Kidney capillary endothelial cell (primary cell): ENCODE results near the gene KRTAP2-1.
A peak's percentile ranks its signal among the peaks of the same experiment; 100 is the strongest.
"Not testable (repeated sequence)": the region's sequence is repeated elsewhere in the genome, so short reads cannot be mapped to it uniquely, and the experiment has no call there.

Source experiments
- DNase-seq: peaks from one replicate; pipeline ENCODE4 v3.0.0-alpha.2; 2018; ENCODE audit warnings: low spot score

Gene KRTAP2-1

DNA sequence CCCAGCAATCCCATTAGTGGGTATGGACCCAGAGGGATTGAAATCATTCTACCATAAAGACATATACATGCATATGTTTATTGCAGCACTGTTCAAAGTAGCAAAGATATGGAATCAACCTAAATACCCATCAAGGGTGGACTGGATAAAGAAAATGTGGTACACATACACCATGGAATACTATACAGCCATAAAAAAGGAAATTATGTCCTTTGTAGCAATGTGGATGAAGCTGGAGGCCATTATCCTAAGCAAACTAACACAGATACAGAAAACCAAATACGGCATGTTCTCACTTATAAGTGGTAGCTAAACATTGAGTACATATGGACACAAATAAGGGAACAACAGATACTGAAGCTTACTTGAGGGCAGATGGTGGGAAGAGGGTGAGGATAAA, 10.4 kb upstream of the KRTAP2-1 start:
- DNase-seq, result no peak

DNA sequence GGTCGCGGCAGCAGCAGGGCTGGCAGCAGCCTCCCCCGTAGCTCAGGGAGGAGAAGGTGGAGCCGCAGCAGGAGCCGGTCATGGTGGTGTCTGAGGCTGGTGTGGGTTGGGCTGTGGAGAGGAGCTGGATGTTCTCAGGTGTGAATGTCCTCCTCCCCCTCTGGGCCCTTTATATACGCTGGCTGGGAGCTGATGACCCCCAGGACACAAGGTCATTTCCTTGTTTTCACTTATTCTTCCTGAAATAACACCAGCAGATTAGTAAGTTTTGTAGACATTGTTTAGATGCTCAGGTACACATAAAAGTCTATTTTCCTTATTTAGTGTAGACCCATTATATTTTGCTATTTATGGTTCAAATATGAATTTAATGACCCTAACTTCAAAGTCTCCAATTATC, 8.0 kb upstream of the KRTAP2-1 start, which contains the start of gene KRTAP2-2:
Gene KRTAP2-2 (minus strand): TSS at position 101 of the 400 bp plus-strand sequence. CDS start 19 bp downstream, at position 82.
- not testable (repeated sequence) for DNase-seq

- DNase-seq, result not testable (repeated sequence)
These were observed 7.4 kb upstream of the KRTAP2-1 start for GRCh38 chr17:41054556-41054955.

DNA sequence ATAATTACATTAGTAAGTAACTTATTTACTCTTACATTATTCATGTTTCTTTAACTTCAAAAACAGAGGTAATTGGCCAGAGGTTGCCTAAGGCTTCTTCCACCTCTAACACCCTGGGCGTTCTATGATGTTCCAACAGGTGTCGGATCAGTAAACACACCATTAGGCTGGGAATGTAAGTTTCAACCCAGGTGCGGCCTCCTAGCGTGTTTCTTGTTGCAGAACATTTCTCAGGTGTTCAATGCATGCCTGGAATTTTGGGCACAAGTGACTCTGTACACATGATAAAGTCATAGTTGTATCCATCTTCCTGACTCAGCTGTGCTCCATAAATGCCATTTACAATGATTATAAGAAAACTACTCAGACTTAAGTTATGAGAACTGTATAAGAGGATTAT, 6.9 kb upstream of the KRTAP2-1 start:
- DNase-seq, result no peak

GRCh38 chr17:41052566-41052965, 5.5 kb upstream of the KRTAP2-1 start:
- DNase-seq, result no peak

DNA sequence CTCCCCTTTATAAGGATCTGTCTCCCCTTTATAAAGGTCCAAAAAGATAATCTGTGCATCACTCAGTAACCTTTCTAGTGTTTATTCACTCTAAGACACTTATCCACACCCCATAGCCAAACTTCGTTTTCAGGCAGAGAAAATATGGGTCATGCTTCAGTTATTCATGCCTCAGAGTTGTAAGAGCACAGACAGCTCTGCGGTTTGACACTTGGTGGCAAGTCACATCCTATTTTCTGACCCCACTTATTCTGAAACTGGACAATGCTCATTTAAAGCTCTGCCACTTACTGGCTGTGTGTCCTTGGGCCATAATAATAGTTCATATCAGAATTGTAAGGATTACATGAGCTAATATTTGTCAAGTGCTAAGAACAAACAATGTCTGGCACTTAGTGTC, 2.0 kb upstream of the KRTAP2-1 start:
- no peak for DNase-seq

DNA sequence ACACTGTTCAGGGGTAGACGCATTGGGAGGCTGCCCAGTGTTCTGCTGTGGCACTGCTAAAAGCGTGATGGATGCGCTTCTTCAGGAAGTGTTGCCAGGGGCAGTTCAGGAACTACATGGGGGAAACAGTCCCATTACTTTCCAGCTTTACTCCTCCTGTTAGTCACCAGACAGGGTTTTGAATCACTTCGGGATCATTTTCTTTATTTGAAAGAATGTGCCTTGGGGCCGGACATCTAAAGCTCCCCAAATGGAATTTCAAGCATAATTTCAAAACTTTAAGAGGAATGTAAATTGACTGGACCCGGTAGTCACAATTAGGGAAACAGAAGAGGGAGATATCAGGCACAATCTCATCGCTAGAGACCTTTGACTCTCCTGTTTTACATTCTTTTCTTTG, 1.3 kb upstream of the KRTAP2-1 start:
- peak; percentile 21 for DNase-seq

- no peak for DNase-seq
These were observed 4.2 kb downstream of the KRTAP2-1 start for GRCh38 chr17:41042953-41043352.

DNA sequence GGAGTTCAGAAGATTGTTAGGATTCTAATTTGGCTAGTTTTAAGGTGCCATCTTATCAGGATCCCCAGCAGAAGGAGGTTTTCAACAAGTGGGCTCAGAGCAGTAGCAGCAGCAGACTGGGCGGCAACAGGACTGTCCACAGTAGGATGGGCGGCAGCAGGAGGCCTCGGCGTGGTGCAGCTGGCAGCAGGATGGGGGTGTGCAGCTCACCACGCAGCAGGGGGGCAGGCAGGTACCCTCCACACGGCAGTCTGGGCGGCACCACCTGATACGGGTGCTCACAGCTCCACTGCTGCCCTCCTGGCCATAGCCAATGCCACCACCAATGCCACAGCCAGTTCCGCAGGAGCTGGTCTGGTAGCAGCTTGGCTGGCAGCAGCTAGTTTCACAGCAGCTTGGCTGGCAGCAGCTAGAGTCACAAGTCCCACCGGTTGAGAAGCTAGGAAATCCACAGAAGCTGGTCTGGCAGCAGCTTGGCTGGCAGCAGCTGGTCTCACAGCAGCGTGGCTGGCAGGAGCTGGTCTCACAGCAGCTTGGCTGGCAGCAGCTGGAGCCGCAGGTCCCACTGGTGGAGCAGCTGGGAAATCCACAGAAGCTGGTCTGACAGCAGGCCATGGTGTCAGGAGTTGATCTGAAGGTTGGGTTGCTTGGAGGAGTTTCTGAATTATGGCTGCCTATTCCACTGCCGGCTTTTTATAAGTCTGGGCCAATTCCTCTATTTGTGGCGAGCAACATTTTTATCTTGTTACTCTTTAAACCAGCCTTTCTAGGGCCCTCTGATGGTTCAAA, 6.1 kb downstream of the KRTAP2-1 start, which contains the start of gene KRTAP1-1:
Gene KRTAP1-1 (minus strand): TSS at position 668 of the 789 bp plus-strand sequence. CDS start 53 bp downstream, at position 615.
- DNase-seq, result not testable (repeated sequence)

DNA sequence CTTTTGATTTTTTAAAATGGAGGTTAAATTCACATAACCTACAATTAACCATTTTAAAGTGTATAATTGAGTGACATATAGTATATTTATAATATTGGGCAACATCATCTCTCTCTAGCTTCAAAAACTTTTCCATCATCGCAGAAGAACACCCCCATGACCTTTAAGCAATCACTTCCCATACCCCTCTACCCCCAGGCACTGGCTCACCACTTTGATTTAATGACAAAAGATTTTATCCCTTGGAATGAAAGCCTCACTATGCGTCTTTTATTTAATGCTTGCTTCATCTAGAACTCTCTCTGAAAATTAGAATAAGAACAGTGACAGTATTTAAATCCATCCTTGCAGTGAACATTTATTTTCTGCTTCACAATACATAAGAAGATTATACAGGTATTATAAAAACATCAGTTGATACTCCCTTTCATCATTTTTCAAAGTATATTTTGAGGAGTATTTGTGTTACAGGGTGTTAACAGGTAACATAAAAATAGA, 9.2 kb downstream of the KRTAP2-1 start:
- no peak for DNase-seq

GRCh38 chr17:41034346-41034935, 12.7 kb downstream of the KRTAP2-1 start, which contains the start of gene KRTAP1-3:
Gene KRTAP1-3 (minus strand): TSS chr17:41034874. CDS start chr17:41034821, 53 bp downstream.
- not testable (repeated sequence) for DNase-seq

- no peak for DNase-seq
These were observed 17.4 kb downstream of the KRTAP2-1 start, which contains the start of gene KRTAP1-4 for GRCh38 chr17:41029633-41030245. Gene KRTAP1-4 (minus strand): TSS chr17:41030195. CDS start chr17:41030078, 117 bp downstream.

GRCh38 chr17:41026715-41027471, 20.2 kb downstream of the KRTAP2-1 start, which contains the start of gene KRTAP1-5:
Gene KRTAP1-5 (minus strand): TSS chr17:41027208. CDS start chr17:41027155, 53 bp downstream.
- DNase-seq, result no peak

GRCh38 chr17:41024697-41025096, 22.4 kb downstream of the KRTAP2-1 start:
- DNase-seq, result no peak

DNA sequence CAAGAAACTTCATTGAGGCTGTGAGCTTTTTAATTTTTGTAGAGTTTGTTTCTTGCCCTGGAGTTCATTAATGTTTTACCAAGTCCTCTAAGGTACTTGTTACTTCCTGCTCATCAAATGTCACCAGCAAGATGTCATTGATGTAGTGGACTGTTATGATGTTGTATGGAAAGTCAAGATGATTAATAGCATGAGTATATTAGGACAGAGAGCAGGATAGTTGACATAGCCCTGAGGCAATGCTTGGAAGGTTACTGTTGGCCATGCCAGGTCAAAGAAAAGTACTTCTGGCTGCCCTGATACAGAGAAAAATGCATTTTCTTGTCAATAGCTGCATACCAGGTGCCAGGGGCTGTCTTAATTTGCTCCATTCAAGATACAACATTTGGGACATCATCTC, 26.8 kb downstream of the KRTAP2-1 start:
- no peak for DNase-seq

GRCh38 chr17:41019415-41019814, 27.7 kb downstream of the KRTAP2-1 start:
- no peak for DNase-seq

GRCh38 chr17:41018541-41018940, 28.6 kb downstream of the KRTAP2-1 start:
- DNase-seq, result no peak

DNA sequence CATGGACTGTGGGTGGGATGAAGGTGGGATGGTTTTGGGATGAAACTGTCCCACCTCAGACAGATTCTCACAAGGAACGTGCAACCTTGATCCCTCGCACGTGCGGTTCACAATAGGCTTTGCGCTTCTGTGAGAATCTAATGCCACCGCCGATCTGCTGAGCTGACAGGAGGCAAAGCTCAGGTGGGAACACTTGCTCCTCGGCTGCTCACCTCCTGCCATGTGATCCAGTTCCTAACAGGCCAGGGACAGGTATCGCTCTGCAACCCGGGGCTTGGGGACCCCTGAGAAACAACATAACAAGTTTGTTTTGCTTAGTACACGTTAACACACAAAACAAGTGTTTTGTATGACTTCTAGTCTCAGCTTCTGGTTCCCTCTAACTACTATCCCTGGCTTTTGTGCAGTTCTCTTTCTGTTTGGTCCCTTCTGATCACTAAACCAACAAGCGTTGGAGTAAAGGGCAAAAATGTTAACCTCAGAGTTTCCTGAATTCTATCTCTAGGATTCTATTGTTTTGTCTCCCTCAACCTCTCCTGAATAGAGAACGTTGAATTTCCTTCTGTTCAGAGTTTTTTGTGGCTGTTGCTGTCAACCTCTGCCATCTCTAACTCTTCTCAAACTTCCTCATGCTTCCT, 30.4 kb downstream of the KRTAP2-1 start:
- DNase-seq, result no peak

GRCh38 chr17:41015454-41015853, 31.7 kb downstream of the KRTAP2-1 start:
- DNase-seq, result no peak

- no peak for DNase-seq
These were observed 33.5 kb downstream of the KRTAP2-1 start for GRCh38 chr17:41013606-41014005.

DNA sequence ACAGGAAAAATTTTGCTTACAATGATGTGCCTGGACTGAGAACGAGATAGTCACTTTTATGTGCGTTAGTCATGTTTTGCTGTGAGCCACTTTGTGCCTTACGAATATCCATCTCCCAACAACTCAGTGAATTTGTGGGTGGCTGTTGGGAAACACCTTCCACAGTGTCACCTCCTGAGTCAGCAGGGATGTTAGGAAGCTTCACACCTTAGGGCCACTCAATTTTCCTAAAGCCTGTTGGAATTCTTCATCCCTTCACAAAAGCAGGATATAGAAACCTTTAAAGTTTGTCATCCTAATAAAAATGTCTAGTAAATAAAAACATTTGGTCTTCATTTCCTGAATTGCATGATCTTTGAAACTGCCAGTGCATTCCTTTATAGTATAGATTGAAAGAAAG, 33.9 kb downstream of the KRTAP2-1 start:
- no peak for DNase-seq
